HUES6 (cell line): Measurements from ENCODE around the gene TNRC18.

Experiments
- H3K27ac ChIP-seq: 2 replicates; pipeline ENCODE4 v1.7.0; 2013; ENCODE audit warnings: low read depth, mild to moderate bottlenecking, low read length, inconsistent platforms
- H3K27me3 ChIP-seq: 2 replicates; pipeline ENCODE4 v1.6.1; 2013; ENCODE audit warnings: low read length; ENCODE audit not compliant: control insufficient read depth, insufficient read depth
- H3K36me3 ChIP-seq: 2 replicates; pipeline ENCODE4 v1.6.1; 2013; ENCODE audit warnings: low read length; ENCODE audit not compliant: control insufficient read depth, insufficient read depth
- H3K4me1 ChIP-seq: 2 replicates; pipeline ENCODE4 v1.6.1; 2013; ENCODE audit warnings: low read length; ENCODE audit not compliant: control insufficient read depth, insufficient read depth
- H3K4me3 ChIP-seq: 2 replicates; pipeline ENCODE4 v1.5.1; 2013; ENCODE audit warnings: low read depth, low read length
- H3K9ac ChIP-seq: one replicate; pipeline ENCODE4 v1.6.1; 2013; ENCODE audit warnings: mild to moderate bottlenecking, low read length
- H3K9me3 ChIP-seq: 2 replicates; pipeline ENCODE4 v1.6.1; 2013; ENCODE audit warnings: low read depth, low read length; ENCODE audit not compliant: control insufficient read depth, insufficient read depth

The TNRC18 gene

DNA sequence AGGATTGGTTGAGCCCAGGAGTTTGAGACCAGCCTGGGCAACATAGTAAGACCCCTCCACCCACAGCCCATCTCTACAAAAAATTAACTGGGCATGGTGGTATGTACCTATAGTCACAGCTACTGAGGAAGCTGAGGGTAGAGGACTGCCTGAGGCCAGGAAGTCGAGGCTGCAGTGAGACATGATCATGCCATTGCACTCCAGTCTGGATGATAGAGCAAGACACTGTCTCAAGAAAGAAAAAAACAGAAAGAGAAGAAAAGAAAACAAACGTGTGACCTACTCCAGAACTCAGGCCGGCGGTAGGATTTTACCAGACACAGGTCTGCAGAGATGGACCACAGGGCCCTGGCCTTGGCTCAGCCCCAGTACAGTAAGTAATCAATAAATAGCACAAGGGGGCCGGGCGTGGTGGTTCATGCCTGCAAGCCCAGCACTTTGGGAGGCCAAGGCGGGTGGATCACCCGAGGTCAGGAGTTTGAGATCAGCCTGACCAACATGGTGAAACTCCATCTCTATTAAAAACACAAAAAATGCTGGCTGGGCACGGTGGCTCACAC lies 35.4 kb upstream of the TNRC18 start:
- H3K9ac ChIP-seq = no peak overlapping the region
- no peak overlapping the region for H3K27ac ChIP-seq
- H3K4me1 ChIP-seq = no peaks in the 10 kb centered on the region; the same call in 1 of the 2 replicates
- no peaks in the 10 kb centered on the region for H3K9me3 ChIP-seq
- no peaks in the 10 kb centered on the region for H3K27me3 ChIP-seq
- no peak overlapping the region for H3K4me3 ChIP-seq
- no peaks in the 10 kb centered on the region for H3K36me3 ChIP-seq

DNA sequence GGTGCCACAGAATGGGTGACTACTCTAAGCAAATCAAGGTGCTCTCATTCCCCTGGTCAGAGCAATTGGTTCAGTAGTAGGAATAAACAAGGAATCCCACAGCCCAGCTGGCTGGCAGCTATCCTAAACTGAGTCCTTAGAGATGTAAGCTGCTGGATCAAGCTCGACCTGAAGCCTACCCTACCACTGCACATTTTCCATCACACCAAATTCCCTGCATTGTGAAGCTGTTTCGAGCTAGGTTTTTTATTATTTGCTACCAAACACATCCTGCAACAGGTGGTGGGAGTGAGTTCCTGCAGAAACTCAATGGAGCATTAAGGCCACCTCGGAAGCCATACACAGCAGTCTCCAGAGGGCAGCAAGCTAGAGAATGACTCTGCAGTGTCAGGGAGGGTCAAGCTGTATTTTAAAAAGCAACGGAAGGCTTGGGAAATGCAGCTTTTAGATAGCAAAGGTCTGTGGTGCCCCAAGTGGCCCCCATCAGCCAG lies 33.7 kb upstream of the TNRC18 start:
- Histone ChIP-seq H3K4me1 (no peaks in the 10 kb centered on the region; the same call in 1 of the 2 replicates), H3K9ac (no peak overlapping the region), H3K4me3 (no peak overlapping the region), H3K9me3 (no peaks in the 10 kb centered on the region), H3K27me3 (no peaks in the 10 kb centered on the region), H3K27ac (no peak overlapping the region), H3K36me3 (no peaks in the 10 kb centered on the region)

DNA sequence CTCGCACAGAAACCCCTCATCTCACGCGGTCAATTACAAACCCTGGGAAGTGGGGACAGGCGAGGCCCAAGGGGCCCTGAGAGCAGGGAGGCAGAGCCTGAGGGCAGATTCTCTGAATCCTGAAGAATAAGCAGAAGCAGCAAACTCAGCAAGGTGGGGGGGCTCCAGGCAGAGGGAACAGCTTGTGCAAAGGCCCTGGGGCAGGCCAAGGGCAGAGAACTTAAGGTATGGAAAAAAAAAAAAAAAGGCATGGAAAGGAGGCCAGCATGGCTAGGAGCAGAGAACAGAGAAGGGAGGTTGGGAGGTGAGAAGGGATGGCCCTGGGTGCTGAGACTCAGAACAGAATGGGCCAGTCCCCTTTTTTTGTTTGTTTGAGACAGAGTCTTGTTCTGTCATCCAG lies 32.8 kb upstream of the TNRC18 start:
- Histone ChIP-seq H3K36me3 (no peaks in the 10 kb centered on the region), H3K9ac (no peak overlapping the region), H3K4me1 (no peaks in the 10 kb centered on the region; the same call in 1 of the 2 replicates), H3K27me3 (no peaks in the 10 kb centered on the region), H3K9me3 (no peaks in the 10 kb centered on the region), H3K27ac (no peak overlapping the region), H3K4me3 (no peak overlapping the region)

DNA sequence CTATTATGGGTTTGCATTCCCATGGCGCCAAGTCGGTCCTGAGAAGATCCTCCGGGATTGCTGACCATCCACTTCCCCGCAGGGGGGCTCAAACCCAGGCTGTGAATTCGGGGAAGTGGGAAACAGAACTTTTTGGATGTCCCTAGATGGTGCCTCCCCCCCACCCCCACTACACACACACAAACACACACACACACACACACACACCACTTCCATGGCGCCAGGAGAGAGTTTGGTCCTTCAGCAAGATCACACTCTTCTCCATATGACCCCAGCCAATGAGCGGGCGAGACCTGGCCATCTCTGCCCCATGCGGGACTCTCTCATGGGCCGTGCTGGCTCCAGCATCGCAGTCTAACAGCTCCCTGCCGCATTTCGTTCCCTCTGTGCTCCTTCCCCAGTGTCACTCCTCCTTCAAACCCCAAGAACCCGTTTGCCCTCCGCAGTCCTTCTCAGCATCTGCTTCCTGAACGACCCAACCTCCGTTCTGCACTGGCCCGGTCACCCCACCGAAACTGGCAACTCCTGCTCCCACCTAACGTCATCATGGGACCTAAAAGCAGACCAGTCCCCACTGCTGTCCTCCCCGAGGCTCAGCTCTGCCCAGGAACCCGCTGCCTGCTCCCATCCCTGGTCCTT lies 32.1 kb upstream of the TNRC18 start:
- Histone ChIP-seq H3K36me3 (no peaks in the 10 kb centered on the region), H3K27me3 (no peaks in the 10 kb centered on the region), H3K4me3 (no peak overlapping the region), H3K9me3 (no peaks in the 10 kb centered on the region), H3K9ac (no peak overlapping the region), H3K4me1 (no peaks in the 10 kb centered on the region; the same call in 1 of the 2 replicates), H3K27ac (no peak overlapping the region)

DNA sequence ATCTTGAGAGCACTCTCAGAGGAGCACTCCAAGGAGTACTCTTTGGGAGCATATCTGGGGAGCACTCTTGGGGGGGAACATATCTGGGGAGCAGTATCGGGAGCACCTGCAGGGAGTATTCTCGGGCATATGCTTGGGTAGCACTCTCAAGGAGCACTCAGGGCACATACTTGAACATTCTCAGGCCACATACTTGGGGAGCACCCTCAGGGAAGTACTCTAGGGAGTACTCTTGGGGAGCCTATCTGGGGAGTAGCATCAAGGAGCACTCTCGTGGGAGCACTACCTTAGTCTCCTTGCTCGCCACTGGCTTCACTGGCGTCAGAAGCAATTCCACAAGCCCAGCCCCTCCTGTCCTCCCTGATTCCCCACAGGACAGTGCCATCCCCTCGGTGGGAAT lies 31.5 kb upstream of the TNRC18 start:
- Histone ChIP-seq H3K4me1 (no peaks in the 10 kb centered on the region; the same call in 1 of the 2 replicates), H3K36me3 (no peaks in the 10 kb centered on the region), H3K9ac (no peak overlapping the region), H3K4me3 (no peak overlapping the region), H3K27ac (no peak overlapping the region), H3K27me3 (no peaks in the 10 kb centered on the region), H3K9me3 (no peaks in the 10 kb centered on the region)

DNA sequence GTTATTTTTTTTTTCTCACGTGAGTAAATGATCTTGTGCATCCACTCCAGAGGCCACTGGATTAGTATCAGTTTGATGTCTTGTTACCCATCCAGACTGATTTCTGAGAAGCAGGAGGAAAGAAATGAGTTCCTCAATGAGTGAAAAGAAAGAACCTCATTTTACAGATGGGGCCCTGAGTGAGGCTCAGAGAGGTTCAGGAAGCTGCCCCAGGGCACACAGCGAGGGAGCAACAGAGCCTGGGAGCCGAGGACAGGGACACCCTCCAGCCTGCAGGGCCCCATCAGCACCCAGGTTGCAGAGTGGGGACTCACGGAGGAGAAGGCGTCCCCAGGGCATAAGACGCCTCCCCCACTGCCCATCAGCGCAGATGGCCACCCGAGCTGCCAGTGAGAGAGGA lies 30.9 kb upstream of the TNRC18 start:
- no peaks in the 10 kb centered on the region for H3K36me3 ChIP-seq
- no peaks in the 10 kb centered on the region for H3K27me3 ChIP-seq
- no peaks in the 10 kb centered on the region; the same call in 1 of the 2 replicates for H3K4me1 ChIP-seq
- H3K9ac ChIP-seq = no peak overlapping the region
- no peaks in the 10 kb centered on the region for H3K9me3 ChIP-seq
- H3K27ac ChIP-seq = no peak overlapping the region
- H3K4me3 ChIP-seq = no peak overlapping the region

DNA sequence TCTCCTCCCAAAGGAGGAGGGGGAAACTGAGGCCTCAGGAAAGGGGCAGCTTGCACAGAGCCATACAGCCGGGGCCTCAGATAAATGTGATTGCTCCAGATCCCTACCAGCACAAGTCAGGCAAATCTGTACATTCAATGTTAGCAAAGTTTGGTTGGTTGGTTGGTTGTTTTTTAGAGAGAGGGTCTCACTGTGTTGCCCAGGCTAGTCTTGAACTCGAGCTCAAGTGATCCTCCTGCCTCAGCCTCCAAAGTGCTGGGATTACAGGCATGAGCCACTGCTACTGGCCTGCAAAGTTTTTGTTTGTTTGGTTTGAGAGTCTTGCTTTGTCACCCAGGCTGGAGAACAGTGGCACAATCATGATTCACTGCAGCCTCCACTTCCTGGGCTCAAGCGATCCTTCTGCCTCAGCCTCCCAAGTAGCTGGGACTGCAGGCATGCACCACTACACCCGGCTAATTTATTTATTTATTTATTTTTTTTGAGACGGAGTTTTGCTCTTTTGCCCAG lies 30.0 kb upstream of the TNRC18 start:
- Histone ChIP-seq H3K4me3 (no peak overlapping the region), H3K36me3 (no peaks in the 10 kb centered on the region), H3K27me3 (no peaks in the 10 kb centered on the region), H3K9ac (no peak overlapping the region), H3K27ac (no peak overlapping the region), H3K4me1 (no peaks in the 10 kb centered on the region; the same call in 1 of the 2 replicates), H3K9me3 (no peaks in the 10 kb centered on the region)

DNA sequence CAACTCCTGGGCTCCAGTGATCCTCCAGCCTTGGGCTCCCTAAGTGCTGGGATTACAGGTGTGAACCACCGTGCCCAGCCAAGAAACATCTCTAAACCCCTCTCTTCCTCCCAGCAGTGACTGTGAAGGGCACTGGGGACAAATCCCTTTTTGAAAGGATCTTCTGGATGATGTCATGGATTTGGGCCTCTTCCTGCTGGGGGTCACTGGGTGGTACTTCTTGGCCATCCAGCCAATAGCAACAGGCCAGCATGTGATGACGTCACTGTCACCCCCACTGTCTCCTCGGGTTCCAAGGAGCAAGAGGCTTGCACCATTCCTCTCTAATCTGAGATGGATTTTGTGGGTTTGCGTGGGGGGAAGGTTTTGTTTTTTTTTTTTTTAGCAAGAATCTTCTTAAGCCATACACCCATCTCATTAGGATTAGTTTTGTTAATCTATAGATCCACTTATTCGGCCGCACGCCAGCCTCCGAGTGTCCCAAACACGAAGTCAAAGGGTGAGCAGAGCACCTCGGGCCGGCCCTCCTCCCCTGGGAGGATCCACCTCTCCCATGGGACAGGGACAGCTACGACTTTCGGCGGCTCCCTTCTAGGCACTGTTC lies 29.4 kb upstream of the TNRC18 start:
- Histone ChIP-seq H3K27ac (no peak overlapping the region), H3K27me3 (no peaks in the 10 kb centered on the region), H3K9me3 (no peaks in the 10 kb centered on the region), H3K4me3 (no peak overlapping the region), H3K9ac (no peak overlapping the region), H3K36me3 (no peaks in the 10 kb centered on the region), H3K4me1 (peaks cover 4% of the 10 kb centered on the region; the same call in 1 of the 2 replicates)

DNA sequence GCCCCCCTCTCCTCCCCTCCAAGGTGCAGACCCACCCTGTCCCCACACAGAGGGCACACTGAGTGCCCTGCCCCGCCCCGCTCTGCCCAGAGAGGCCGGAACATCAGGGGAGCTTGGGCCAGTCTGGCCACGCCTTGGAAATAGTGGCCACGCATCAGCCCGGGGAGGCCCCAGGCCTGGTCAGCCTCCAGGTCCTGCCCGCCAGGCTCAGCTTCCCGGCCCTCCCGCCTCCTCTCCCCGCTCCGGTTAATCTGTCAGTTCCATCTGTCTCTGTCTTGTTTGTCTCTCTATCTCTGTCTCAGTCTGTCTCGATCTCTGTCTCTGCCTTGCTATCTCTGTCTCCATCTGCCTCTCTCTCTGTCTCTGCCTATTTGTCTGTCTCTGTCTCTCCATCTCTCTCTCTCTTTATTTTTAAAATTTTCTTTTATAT lies 28.9 kb upstream of the TNRC18 start:
- H3K27me3 ChIP-seq = no peaks in the 10 kb centered on the region
- H3K9me3 ChIP-seq = no peaks in the 10 kb centered on the region
- peaks cover 4% of the 10 kb centered on the region; the same call in 1 of the 2 replicates for H3K4me1 ChIP-seq
- H3K9ac ChIP-seq = no peak overlapping the region
- H3K4me3 ChIP-seq = no peak overlapping the region
- no peak overlapping the region for H3K27ac ChIP-seq
- H3K36me3 ChIP-seq = no peaks in the 10 kb centered on the region

DNA sequence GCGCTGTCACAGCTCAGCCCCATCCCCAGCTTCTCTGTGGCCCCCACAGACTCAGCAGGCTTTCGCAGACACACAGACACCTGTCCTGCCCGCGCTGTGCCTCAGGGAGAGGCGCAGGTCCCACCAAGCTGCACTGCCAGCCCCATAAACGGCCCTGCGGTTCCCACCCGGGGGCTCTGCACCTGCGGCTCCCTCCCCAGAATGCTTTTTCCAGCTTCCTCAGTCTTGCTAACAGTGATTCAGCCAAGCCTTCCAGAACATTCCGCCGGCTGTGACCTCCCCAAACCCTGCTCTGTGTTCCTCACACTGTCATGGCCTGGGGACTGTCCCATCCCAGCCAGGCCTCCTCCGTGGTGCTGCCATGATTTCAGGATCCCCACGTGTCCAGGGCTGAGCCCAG lies 27.8 kb upstream of the TNRC18 start:
- Histone ChIP-seq H3K4me1 (peaks cover 4% of the 10 kb centered on the region; the same call in 1 of the 2 replicates), H3K36me3 (no peaks in the 10 kb centered on the region), H3K27me3 (no peaks in the 10 kb centered on the region), H3K4me3 (no peak overlapping the region), H3K9ac (no peak overlapping the region), H3K27ac (no peak overlapping the region), H3K9me3 (no peaks in the 10 kb centered on the region)
